T47D (cell line): Measurements from ENCODE around the gene AK4.

Experiments used
- DNase-seq, 2 experiments: peaks; one replicate each; pipeline versions ENCODE4 v3.0.0 to v3.0.0-alpha.2; 2011 to 2012; ENCODE audit warnings: low read depth in 1 of 2, low spot score in 1 of 2
- JUND ChIP-seq: IDR thresholded peaks from 2 replicates; pipeline ENCODE4 v1.6.1; 2012; ENCODE audit warnings: low read depth
- in situ Hi-C: cut with HindIII; loops from 2 replicates; pipeline ENCODE4 v1.10.0; 2016; ENCODE audit warnings: low sequenced_read_pairs, low pct_unique_long_range_greater_than_20kb

AK4 gene

GRCh38 chr1:65259816-65260215, 111.8 kb downstream of the AK4 start:
- TF ChIP-seq JUND: no peak
- DNase-seq: no peak
- in situ Hi-C loops: no loop called here

- in situ Hi-C loops: no loop called here
- DNase-seq: no peak
- no peak for TF ChIP-seq JUND
Observed at GRCh38 chr1:65260851-65261473, 113.0 kb downstream of the AK4 start.

GRCh38 chr1:65263286-65263685, 115.3 kb downstream of the AK4 start:
- no peak for DNase-seq
- TF ChIP-seq JUND: no peak
- in situ Hi-C loops: no loop called here

GRCh38 chr1:65264197-65264929, 116.4 kb downstream of the AK4 start:
- in situ Hi-C loops: no loop called here
- no peak for TF ChIP-seq JUND
- no peak for DNase-seq

GRCh38 chr1:65265296-65265650, 117.3 kb downstream of the AK4 start:
- in situ Hi-C loops: no loop called here
- no peak for TF ChIP-seq JUND
- DNase-seq: no peak

GRCh38 chr1:65265651-65266351, 117.8 kb downstream of the AK4 start:
- DNase-seq: no peak
- in situ Hi-C loops: no loop called here
- TF ChIP-seq JUND: no peak

- TF ChIP-seq JUND: no peak
- no peak for DNase-seq
- in situ Hi-C loops: no loop called here
Observed at GRCh38 chr1:65266476-65266875, 118.5 kb downstream of the AK4 start.

- in situ Hi-C loops: no loop called here
- no peak for TF ChIP-seq JUND
- DNase-seq: no peak
Observed at GRCh38 chr1:65267271-65267670, 119.3 kb downstream of the AK4 start.

GRCh38 chr1:65267683-65268082, 119.7 kb downstream of the AK4 start:
- in situ Hi-C loops: no loop called here
- no peak for TF ChIP-seq JUND
- no peak for DNase-seq

GRCh38 chr1:65269612-65270011, 121.6 kb downstream of the AK4 start:
- in situ Hi-C loops: no loop called here
- no peak for TF ChIP-seq JUND
- DNase-seq: no peak

- in situ Hi-C loops: no loop called here
- no peak for TF ChIP-seq JUND
- DNase-seq: no peak
Observed at GRCh38 chr1:65276197-65276939, 128.4 kb downstream of the AK4 start.

- in situ Hi-C loops: no loop called here
- no peak for DNase-seq
- TF ChIP-seq JUND: no peak
Observed at GRCh38 chr1:65277605-65278347, 129.8 kb downstream of the AK4 start.
